HepG2 (cell line): ENCODE measurements around the gene MYO7B. TPM values are rescaled to one million over a fixed set of nuclear protein-coding genes. Genes with fewer than 3 reads are reported as not detected.

Source experiments
- ATAC-seq: fragments of 200-7000 bp; cut with Tn5 transposase; 3 replicates; pipeline ENCODE4 v1.9.1; 2020; ENCODE audit warnings: mild to moderate bottlenecking, moderate library complexity
- BruUV-seq: library from RNA; stranded (reverse); fragments of 400-500 nt; replicated peaks from 2 replicates; lab custom pipeline; 2021; lab: Mats Ljungman, UMichigan
- CTCF ChIA-PET: fragments of 300-600 bp; formaldehyde crosslinking; extraction: SDS; loops from one replicate; lab custom pipeline; 2021; ENCODE audit warnings: low total read pairs, inconsistent platforms, low intra/inter-chr PET ratio; lab: Yijun Ruan, JAX
- POLR2A ChIA-PET: fragments of 350-600 bp; sonication (Branson Sonifier 250); formaldehyde crosslinking; loops from one replicate; lab custom pipeline; 2020; ENCODE audit warnings: antibody characterized with exemption, inconsistent platforms; lab: Yijun Ruan, JAX
- DNase-seq: peaks from one replicate; pipeline ENCODE4 v3.0.0-alpha.2; 2015; ENCODE audit warnings: low spot score
- FAIRE-seq: peaks from 3 replicates; lab custom pipeline; 2011; peaks lifted over from hg19 to GRCh38; lab: Jason Lieb, UNC
- H2AFZ ChIP-seq: one replicate; pipeline ENCODE4 v1.6.1; 2011; ENCODE audit warnings: low read length, inconsistent platforms
- H3K27ac ChIP-seq: fragments of 300-600 bp; 3 replicates; pipeline ENCODE4 v1.8.0; 2011; ENCODE audit warnings: mixed run types, mild to moderate bottlenecking, mixed read lengths, low read length, inconsistent platforms; ENCODE audit not compliant: insufficient read depth; ENCODE audit errors: extremely low read length
- H3K27me3 ChIP-seq, 2 experiments: fragments of 200-600 bp in 1 of 2; 2 replicates in 1 of 2; 3 replicates in 1 of 2; pipeline versions ENCODE4 v1.6.0 to v1.8.0; 2011; ENCODE audit warnings: low read length in 2 of 2, mild to moderate bottlenecking in 2 of 2, moderate library complexity in 2 of 2, inconsistent platforms in 1 of 2; ENCODE audit not compliant: insufficient read depth in 2 of 2, control insufficient read depth in 1 of 2
- H3K36me3 ChIP-seq, 2 experiments: fragments of 200-600 bp in 1 of 2; replicated peaks in 1 of 2; 2 replicates in 1 of 2; 3 replicates in 1 of 2; pipeline versions ENCODE4 v1.5.1 to v1.8.0; 2011; ENCODE audit warnings: low read length in 2 of 2, inconsistent platforms in 1 of 2; ENCODE audit not compliant: insufficient read depth in 2 of 2, control insufficient read depth in 1 of 2
- H3K4me1 ChIP-seq: 2 replicates; pipeline ENCODE4 v1.5.1; 2012; ENCODE audit warnings: low read length, inconsistent platforms; ENCODE audit not compliant: insufficient read depth
- H3K4me2 ChIP-seq: 2 replicates; pipeline ENCODE4 v1.6.0; 2011; ENCODE audit warnings: low read depth, low read length, inconsistent platforms
- H3K4me3 ChIP-seq, 3 experiments: fragments of 200-600 bp in 1 of 3; sonication (generic), shearing (Covaris generic) in 1 of 3; replicated peaks in 1 of 3; 2 replicates each; pipeline ENCODE4 v1.5.1; 2011 to 2016; ENCODE audit warnings: low read length in 3 of 3, inconsistent platforms in 2 of 3, low read depth in 2 of 3, mild to moderate bottlenecking in 2 of 3, control low read depth in 1 of 3, mixed read lengths in 1 of 3; ENCODE audit not compliant: insufficient read depth in 1 of 3
- H3K79me2 ChIP-seq: one replicate; pipeline ENCODE4 v1.6.1; 2011; ENCODE audit warnings: low read length, inconsistent platforms; ENCODE audit not compliant: insufficient read depth
- H3K9ac ChIP-seq: 2 replicates; pipeline ENCODE4 v1.6.0; 2011; ENCODE audit warnings: mild to moderate bottlenecking, low read depth, low read length, inconsistent platforms; ENCODE audit not compliant: insufficient read depth
- H3K9me3 ChIP-seq: 2 replicates; pipeline ENCODE4 v1.5.1; 2012; ENCODE audit warnings: mild to moderate bottlenecking, low read length
- H4K20me1 ChIP-seq: 2 replicates; pipeline ENCODE4 v1.6.0; 2011; ENCODE audit warnings: inconsistent platforms, mild to moderate bottlenecking, low read length, moderate library complexity; ENCODE audit not compliant: insufficient read depth
- GABPA ChIP-seq, 2 experiments: IDR thresholded peaks; 2 replicates each; pipeline ENCODE4 v1.6.1; 2011 to 2016; ENCODE audit warnings: low read depth in 2 of 2, low read length in 1 of 2, missing biosample characterization in 1 of 2, missing genetic modification characterization in 1 of 2
- HNRNPL ChIP-seq: fragments of 200-400 bp; formaldehyde crosslinking; IDR thresholded peaks from 2 replicates; pipeline ENCODE4 v1.6.1; 2017; ENCODE audit warnings: mild to moderate bottlenecking, low read depth, low read length
- ISX ChIP-seq: sonication (generic); formaldehyde crosslinking; conservative IDR thresholded peaks from 2 replicates; pipeline ENCODE4 v1.5.0; 2020; ENCODE audit warnings: missing genetic modification reagents
- NONO ChIP-seq, 2 experiments: fragments of 450-650 bp in 1 of 2; sonication (generic) in 1 of 2; formaldehyde crosslinking in 1 of 2; IDR thresholded peaks in 1 of 2; conservative IDR thresholded peaks in 1 of 2; 2 replicates each; pipeline versions ENCODE4 v1.6.1 to v1.8.0; 2017 to 2022; ENCODE audit warnings: mild to moderate bottlenecking in 1 of 2, missing genetic modification reagents in 1 of 2, moderate library complexity in 1 of 2
- TCF7 ChIP-seq: sonication (generic); IDR thresholded peaks from 2 replicates; pipeline ENCODE4 v1.6.1; 2016; ENCODE audit warnings: antibody characterized with exemption, low read depth
- ZNF136 ChIP-seq: sonication (generic); formaldehyde crosslinking; IDR thresholded peaks from 2 replicates; pipeline ENCODE4 v1.8.1; 2022; ENCODE audit warnings: low read depth, mild to moderate bottlenecking, moderate library complexity, missing genetic modification reagents
- ZNF225 ChIP-seq: sonication (generic); formaldehyde crosslinking; IDR thresholded peaks from 2 replicates; pipeline ENCODE4 v1.4.0; 2020; ENCODE audit warnings: mild to moderate bottlenecking, missing genetic modification reagents
- WGBS: methylation state at CpG from one replicate; pipeline ENCODE4 v1.1.6; 2017; ENCODE audit warnings: low lambda C conversion rate; 5-methylcytosine and 5-hydroxymethylcytosine counted together
- in situ Hi-C: cut with HindIII; loops from 2 replicates; pipeline ENCODE4 v1.10.0; 2017; ENCODE audit warnings: low pct_unique_long_range_greater_than_20kb; ENCODE audit not compliant: extremely low pct_ligation_motif_present
- intact Hi-C: fragments of 100-400 bp; cut with micrococcal nuclease; formaldehyde crosslinking; loops from one replicate; pipeline ENCODE4 v1.10.0; 2022; ENCODE audit not compliant: unreplicated experiment
- polyA plus RNA-seq, 8 experiments: library from polyadenylated mRNA; depleted of rRNA in 3 of 8; stranded (reverse) in 7 of 8; unstranded in 1 of 8; fragments of >200 nt; fragmentation: Illumina TruSeq in 4 of 8; extraction: Trizol in 4 of 8; gene quantifications; 2 replicates each; pipeline versions ENCODE4 v1.2.1 to v1.2.3, GENCODE V29; 2011 to 2016; ENCODE audit warnings: low read depth in 4 of 8, missing spikeins in 1 of 8, mixed read lengths in 1 of 8; ENCODE audit not compliant: insufficient read depth in 1 of 8
- total RNA-seq, 5 experiments: library from RNA; depleted of rRNA; stranded (reverse); fragments of >200 nt; fragmentation: Illumina TruSeq; extraction: Trizol; gene quantifications; 2 replicates each; pipeline ENCODE4 v1.2.3, GENCODE V29; 2016; ENCODE audit warnings: low read depth in 1 of 5
- TF ChIP-seq, protein P1 (sequence below): IDR thresholded peaks from 2 replicates; pipeline ENCODE4 v1.6.1; 2012; ENCODE audit warnings: inconsistent platforms
- TF ChIP-seq, protein P2 (sequence below): sonication (generic); formaldehyde crosslinking; IDR thresholded peaks from 2 replicates; pipeline ENCODE4 v1.5.1; 2020; ENCODE audit warnings: mild to moderate bottlenecking, missing genetic modification reagents, moderate library complexity
- TF ChIP-seq, protein P3 (sequence below): sonication (generic); formaldehyde crosslinking; IDR thresholded peaks from 2 replicates; pipeline ENCODE4 v1.9.0; 2022; ENCODE audit warnings: low read depth, missing genetic modification reagents
- TF ChIP-seq, protein P4 (sequence below): fragments of 450-650 bp; IDR thresholded peaks from 2 replicates; pipeline ENCODE4 v1.6.1; 2016

The MYO7B gene
- total and polyA plus RNA-seq, 2 of the 13 experiments (the other 11 are each of a cell fraction or from before 2014, with no cell fraction given), result not detected

DNA sequence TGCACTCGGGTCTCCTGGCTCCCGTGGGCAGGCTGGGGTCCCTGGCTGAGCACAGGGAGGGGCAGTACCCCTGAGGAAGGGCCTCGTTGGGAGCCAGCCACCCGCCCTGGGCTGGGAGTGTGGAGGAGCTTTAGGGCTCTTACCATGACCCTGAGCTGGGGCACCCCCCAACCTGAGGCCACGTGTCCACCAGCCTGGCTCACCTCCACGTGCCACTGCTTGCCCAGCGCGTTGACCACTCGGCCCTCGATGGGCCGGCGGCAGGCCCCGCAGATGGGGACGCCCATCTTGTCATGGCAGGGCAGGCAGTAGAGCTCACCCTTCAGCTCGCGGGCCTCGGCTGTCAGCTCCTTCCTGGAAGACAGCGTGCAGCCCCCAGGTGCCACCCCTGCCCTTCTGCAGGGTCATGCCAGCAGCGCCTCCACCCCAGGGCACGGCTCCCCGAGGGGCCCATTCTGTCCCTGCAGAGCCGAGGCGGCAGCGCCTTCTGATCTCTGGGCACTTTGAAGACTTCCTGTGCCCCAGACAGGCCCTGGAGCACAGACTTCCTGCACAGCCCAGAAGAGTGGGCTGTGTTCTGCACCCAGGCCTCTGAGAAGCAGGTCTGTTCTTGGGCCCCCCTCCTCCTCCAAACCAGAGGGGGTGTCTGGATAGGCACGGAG, 106.5 kb downstream of the MYO7B start:
- no peaks in the 10 kb centered on the region for H3K36me3 ChIP-seq
- CTCF ChIA-PET, result no interaction called here
- peaks cover 73% of the 10 kb centered on the region for H3K4me1 ChIP-seq
- no peak overlapping the region for H3K4me3 ChIP-seq
- no peaks in the 10 kb centered on the region for H4K20me1 ChIP-seq
- 56% methylated on average over 20 of the region's 25 CpGs for WGBS
- TF ChIP-seq NONO (IDR thresholded peaks at IDR 0.05), result no peak
- TF ChIP-seq NONO (CRISPR knock-in tag; conservative IDR thresholded peaks at IDR 0.05), result no peak
- TF ChIP-seq HNRNPL, result peak; percentile 92
- TF ChIP-seq, protein P1, sequence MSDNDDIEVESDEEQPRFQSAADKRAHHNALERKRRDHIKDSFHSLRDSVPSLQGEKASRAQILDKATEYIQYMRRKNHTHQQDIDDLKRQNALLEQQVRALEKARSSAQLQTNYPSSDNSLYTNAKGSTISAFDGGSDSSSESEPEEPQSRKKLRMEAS, result no peak
- TF ChIP-seq, protein P2, sequence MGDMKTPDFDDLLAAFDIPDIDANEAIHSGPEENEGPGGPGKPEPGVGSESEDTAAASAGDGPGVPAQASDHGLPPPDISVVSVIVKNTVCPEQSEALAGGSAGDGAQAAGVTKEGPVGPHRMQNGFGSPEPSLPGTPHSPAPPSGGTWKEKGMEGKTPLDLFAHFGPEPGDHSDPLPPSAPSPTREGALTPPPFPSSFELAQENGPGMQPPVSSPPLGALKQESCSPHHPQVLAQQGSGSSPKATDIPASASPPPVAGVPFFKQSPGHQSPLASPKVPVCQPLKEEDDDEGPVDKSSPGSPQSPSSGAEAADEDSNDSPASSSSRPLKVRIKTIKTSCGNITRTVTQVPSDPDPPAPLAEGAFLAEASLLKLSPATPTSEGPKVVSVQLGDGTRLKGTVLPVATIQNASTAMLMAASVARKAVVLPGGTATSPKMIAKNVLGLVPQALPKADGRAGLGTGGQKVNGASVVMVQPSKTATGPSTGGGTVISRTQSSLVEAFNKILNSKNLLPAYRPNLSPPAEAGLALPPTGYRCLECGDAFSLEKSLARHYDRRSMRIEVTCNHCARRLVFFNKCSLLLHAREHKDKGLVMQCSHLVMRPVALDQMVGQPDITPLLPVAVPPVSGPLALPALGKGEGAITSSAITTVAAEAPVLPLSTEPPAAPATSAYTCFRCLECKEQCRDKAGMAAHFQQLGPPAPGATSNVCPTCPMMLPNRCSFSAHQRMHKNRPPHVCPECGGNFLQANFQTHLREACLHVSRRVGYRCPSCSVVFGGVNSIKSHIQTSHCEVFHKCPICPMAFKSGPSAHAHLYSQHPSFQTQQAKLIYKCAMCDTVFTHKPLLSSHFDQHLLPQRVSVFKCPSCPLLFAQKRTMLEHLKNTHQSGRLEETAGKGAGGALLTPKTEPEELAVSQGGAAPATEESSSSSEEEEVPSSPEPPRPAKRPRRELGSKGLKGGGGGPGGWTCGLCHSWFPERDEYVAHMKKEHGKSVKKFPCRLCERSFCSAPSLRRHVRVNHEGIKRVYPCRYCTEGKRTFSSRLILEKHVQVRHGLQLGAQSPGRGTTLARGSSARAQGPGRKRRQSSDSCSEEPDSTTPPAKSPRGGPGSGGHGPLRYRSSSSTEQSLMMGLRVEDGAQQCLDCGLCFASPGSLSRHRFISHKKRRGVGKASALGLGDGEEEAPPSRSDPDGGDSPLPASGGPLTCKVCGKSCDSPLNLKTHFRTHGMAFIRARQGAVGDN (CRISPR knock-in tag), result peak; percentile 32
- TF ChIP-seq GABPA (IDR thresholded peaks at IDR 0.05; ENCODE audit: low read depth, low read length), result no peak
- TF ChIP-seq GABPA (CRISPR knock-in tag; IDR thresholded peaks at IDR 0.05; ENCODE audit: low read depth), result peak; percentile 54
- TF ChIP-seq, protein P3, sequence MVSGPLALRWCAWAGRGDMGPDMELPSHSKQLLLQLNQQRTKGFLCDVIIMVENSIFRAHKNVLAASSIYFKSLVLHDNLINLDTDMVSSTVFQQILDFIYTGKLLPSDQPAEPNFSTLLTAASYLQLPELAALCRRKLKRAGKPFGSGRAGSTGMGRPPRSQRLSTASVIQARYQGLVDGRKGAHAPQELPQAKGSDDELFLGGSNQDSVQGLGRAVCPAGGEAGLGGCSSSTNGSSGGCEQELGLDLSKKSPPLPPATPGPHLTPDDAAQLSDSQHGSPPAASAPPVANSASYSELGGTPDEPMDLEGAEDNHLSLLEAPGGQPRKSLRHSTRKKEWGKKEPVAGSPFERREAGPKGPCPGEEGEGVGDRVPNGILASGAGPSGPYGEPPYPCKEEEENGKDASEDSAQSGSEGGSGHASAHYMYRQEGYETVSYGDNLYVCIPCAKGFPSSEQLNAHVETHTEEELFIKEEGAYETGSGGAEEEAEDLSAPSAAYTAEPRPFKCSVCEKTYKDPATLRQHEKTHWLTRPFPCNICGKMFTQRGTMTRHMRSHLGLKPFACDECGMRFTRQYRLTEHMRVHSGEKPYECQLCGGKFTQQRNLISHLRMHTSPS (CRISPR knock-in tag), result peak; percentile 43; the same call in 1 of the 2 replicates
- TF ChIP-seq, protein P4, sequence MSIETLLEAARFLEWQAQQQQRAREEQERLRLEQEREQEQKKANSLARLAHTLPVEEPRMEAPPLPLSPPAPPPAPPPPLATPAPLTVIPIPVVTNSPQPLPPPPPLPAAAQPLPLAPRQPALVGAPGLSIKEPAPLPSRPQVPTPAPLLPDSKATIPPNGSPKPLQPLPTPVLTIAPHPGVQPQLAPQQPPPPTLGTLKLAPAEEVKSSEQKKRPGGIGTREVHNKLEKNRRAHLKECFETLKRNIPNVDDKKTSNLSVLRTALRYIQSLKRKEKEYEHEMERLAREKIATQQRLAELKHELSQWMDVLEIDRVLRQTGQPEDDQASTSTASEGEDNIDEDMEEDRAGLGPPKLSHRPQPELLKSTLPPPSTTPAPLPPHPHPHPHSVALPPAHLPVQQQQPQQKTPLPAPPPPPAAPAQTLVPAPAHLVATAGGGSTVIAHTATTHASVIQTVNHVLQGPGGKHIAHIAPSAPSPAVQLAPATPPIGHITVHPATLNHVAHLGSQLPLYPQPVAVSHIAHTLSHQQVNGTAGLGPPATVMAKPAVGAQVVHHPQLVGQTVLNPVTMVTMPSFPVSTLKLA, result peak; percentile 39; the same call in 1 of the 2 replicates
- TF ChIP-seq TCF7, result peak; percentile 43; the same call in 1 of the 2 replicates
- TF ChIP-seq ZNF225 (CRISPR knock-in tag), result no peak
- no peak for TF ChIP-seq ISX (CRISPR knock-in tag)
- TF ChIP-seq ZNF136 (CRISPR knock-in tag), result no peak
- TF ChIP-seq, all 625 proteins: peak for 6
- no peaks in the 10 kb centered on the region for H3K9me3 ChIP-seq
- no peak overlapping the region for H3K27ac ChIP-seq
- H2AFZ ChIP-seq, result no peak overlapping the region
- no peak overlapping the region for H3K9ac ChIP-seq
- H3K4me2 ChIP-seq, result no peak overlapping the region
- BruUV-seq, result no TSS peak
- peaks cover 11 to 60% of the 10 kb centered on the region in 2 experiments for H3K27me3 ChIP-seq
- in situ Hi-C loops, result no loop called here
- no peak for ATAC-seq
- POLR2A ChIA-PET, result no interaction called here
- no peak for DNase-seq
- no peaks in the 10 kb centered on the region for H3K79me2 ChIP-seq
- intact Hi-C loops, result loop anchor here (10.0 kb wide), 1 partner anchor 107 kb away; the partner anchor contains the start of gene MYO7B
- no peak for FAIRE-seq
